Measurements from ENCODE around the gene SYT17.

SYT17 gene

GRCh38 chr16:19239511-19240155 lies 71.6 kb downstream of the SYT17 start:
- no peak overlapping the region for H3K4me3 ChIP-seq (ENCODE audit: low read depth, low read length)
- TF ChIP-seq CTCF (IDR thresholded peaks at IDR 0.05; ENCODE audit: low read depth, low read length), result no peak

DNA sequence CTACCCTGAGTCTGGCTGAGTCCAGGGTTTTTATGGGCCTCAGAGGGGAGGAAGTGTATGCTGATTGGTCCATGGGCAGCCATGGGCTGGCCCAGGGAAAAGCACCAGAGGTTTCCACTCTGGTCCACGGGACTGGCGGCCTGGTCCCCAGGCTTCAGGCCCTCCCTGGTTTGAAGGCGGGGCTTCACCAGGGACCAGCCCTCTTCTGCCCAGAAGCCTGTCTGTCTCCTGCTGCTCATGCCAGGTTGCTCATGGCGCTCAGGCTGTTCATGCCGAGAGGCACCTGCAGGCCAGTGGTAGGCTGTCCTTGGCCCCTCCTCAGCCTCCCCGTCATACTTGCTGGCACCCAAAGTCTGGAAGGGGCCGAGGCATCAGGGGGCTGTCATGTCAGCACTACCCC lies 72.5 kb downstream of the SYT17 start:
- TF ChIP-seq CTCF (IDR thresholded peaks at IDR 0.05; ENCODE audit: low read depth, low read length), result no peak
- H3K4me3 ChIP-seq (ENCODE audit: low read depth, low read length), result no peak overlapping the region

DNA sequence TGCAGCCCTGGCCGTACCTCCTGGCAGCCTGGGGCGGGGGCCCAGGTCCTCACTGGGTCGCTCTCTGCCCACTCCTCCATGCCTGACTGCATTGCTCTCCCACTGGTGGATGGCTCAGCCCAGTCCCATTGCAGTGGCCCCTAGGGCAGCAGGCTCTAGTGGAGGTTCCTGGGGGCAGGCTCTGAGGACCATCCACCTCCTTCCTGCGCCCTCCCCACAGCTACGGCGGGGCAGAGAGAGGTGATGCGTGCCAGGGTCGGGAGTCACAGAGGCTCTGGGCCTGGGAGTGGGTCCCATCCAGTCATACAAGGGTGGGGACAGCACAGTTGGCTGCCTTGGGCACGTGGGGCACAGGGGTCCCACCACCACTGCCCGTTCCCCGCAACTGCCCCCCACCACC lies 73.5 kb downstream of the SYT17 start:
- no peak for TF ChIP-seq CTCF (IDR thresholded peaks at IDR 0.05; ENCODE audit: low read depth, low read length)
- no peak overlapping the region for H3K4me3 ChIP-seq (ENCODE audit: low read depth, low read length)

GRCh38 chr16:19242186-19242585 lies 74.1 kb downstream of the SYT17 start:
- no peak for TF ChIP-seq CTCF (IDR thresholded peaks at IDR 0.05; ENCODE audit: low read depth, low read length)
- H3K4me3 ChIP-seq (ENCODE audit: low read depth, low read length), result no peak overlapping the region

- TF ChIP-seq CTCF (IDR thresholded peaks at IDR 0.05; ENCODE audit: low read depth, low read length), result no peak
- H3K4me3 ChIP-seq (ENCODE audit: low read depth, low read length), result no peak overlapping the region
Observed at GRCh38 chr16:19242987-19243575, 75.0 kb downstream of the SYT17 start.

GRCh38 chr16:19245326-19245925 lies 77.4 kb downstream of the SYT17 start:
- no peak for TF ChIP-seq CTCF (IDR thresholded peaks at IDR 0.05; ENCODE audit: low read depth, low read length)
- H3K4me3 ChIP-seq (ENCODE audit: low read depth, low read length), result no peak overlapping the region

DNA sequence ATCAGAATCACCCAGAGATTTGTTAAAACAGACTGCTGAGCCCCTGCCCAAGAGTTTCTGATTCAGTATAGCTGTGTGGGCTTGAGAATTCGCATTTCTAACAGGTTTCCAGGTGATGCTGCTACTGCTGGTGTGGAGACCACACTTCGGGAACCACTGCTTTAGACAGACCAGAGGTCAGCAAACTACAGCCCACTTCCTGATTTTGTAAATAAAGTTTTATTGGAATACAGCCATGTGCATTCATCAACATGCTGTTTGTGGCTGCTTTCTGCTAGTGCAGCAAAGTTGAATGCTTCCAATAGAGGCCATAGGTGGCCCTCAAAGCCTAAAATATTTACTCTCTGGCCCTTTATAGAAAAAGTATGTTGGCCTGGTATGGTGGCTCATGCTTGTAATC lies 84.9 kb downstream of the SYT17 start:
- no peak for TF ChIP-seq CTCF (IDR thresholded peaks at IDR 0.05; ENCODE audit: low read depth, low read length)

More for the DNA sequence above, 84.9 kb downstream of the SYT17 start:
- H3K4me3 ChIP-seq (ENCODE audit: low read depth, low read length), result no peak overlapping the region

Measured in WI38 (cell line).